HG03354 (cell line): Measurements from ENCODE around the gene EPS15.
"Not testable (repeated sequence)": the region's sequence is repeated elsewhere in the genome, so short reads cannot be mapped to it uniquely, and the experiment has no call there.

Experiments used
- ATAC-seq: cut with Tn5 transposase; IDR thresholded peaks from one replicate; pipeline ENCODE4 v1.9.1; 2021; ENCODE audit warnings: mild to moderate bottlenecking; ENCODE audit not compliant: unreplicated experiment, poor library complexity, severe bottlenecking

The EPS15 gene

GRCh38 chr1:51482881-51483280 lies 36.2 kb downstream of the EPS15 start:
- no peak for ATAC-seq

GRCh38 chr1:51474832-51475620 lies 44.0 kb downstream of the EPS15 start:
- not testable (repeated sequence) for ATAC-seq

- no peak for ATAC-seq
Observed at GRCh38 chr1:51473331-51474115, 45.5 kb downstream of the EPS15 start.

DNA sequence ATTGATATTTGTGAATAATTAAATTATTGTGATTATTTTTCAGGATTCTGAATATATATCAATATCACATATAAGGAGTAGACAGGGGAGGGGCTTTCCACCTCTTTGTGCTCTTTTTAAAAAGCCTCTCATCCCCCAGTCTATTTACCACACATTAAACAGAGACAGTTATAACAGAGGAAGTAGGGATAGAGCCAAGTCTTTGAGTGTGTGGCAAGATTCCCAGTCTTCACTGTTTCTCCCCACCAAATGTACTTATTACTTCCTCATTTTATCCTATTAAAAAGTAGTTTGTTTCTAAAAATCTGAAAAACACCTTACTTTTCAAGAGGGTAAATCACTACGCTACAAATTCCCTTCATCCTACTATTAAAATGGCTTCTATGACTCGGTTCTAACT lies 46.7 kb downstream of the EPS15 start:
- no peak for ATAC-seq

GRCh38 chr1:51469518-51469917 lies 49.5 kb downstream of the EPS15 start:
- ATAC-seq = no peak

- ATAC-seq = no peak
Observed at GRCh38 chr1:51464828-51465227, 54.2 kb downstream of the EPS15 start.

GRCh38 chr1:51463561-51463960 lies 55.5 kb downstream of the EPS15 start:
- no peak for ATAC-seq

DNA sequence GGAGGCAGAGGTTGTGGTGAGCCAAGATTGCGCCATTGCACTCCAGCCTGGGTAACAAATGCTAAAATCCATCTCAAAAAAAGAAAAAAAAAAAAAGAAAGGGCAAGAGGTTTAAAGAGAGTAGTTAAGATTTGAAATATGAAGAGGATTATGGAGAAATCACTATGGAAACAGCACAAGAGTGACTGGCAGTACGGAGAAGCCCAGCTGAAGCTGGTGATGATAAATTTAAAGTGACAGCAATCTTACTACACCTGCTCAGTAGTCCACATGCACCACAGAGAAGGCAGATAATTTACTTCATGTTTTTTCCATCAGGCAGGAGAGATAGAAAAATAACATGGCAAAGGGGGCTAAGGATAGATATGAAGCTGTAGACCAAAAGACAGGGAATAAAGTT lies 56.8 kb downstream of the EPS15 start:
- ATAC-seq = not testable (repeated sequence)

GRCh38 chr1:51454554-51454953 lies 64.5 kb downstream of the EPS15 start:
- ATAC-seq = no peak

GRCh38 chr1:51453010-51453409 lies 66.1 kb downstream of the EPS15 start:
- no peak for ATAC-seq

- ATAC-seq = not testable (repeated sequence)
Observed at GRCh38 chr1:51448844-51449454, 70.1 kb downstream of the EPS15 start.

DNA sequence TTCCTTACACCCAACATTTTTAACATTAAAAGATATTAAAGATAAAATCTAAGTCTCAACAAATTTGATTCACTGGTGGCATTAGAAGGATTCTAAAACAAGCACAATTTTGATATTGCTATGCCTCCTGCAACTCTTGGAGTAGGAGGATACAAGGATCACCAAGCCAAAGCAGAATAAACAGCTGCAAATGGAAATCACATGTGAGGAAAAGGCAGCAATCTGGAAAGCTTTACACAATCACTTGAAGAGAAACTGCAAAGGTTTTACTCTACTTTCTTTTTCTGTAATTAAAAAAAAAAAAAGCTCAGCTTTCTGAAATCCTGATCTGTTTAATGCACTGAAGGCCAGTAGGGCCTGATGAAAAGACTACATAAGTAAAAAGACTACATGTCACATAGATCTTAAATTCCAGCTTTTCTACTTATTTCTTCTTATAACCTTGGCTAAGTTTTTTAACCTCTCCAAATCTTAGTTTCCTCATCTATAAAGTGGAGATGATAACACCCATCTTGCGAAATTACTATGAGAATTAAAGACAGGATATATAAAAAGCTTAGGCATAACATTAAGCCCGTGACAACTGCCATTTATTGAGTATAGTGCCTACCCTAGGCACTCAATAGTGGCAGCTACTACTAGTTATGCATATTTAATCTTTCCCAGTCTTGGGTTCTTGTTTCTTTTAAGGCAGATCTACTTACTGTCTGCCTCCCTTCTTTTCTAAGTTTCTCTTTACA lies 73.5 kb downstream of the EPS15 start:
- ATAC-seq = no peak

DNA sequence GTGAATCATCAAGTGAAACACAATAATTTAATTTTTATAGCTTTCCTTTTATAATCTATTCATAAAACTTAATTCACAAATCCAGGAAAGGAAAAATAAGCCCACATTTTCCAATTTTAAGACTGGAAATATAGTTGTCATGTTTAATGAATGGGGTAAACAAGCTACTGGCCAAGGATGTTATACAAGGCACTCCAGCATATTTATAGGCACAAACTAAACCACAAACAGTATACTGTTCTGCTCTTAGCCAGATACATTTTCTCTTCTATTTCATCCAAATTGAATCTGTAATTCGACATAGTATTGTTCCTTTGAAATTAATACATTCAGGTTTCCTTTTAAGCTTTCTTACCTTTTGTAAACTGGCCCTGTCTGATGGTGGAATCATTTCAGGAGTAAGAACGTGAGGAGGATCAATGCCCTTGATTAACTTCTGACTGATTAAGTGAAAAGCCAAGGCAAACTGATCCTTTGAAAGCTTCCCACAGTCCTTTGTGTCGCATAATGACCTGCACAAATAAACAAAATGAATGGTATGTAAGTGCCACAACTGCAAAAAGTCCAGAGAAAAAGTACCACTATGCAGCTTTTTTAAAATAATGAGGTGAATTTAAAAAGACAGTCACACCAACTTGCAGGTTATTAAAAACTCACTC lies 74.4 kb downstream of the EPS15 start:
- no peak for ATAC-seq

DNA sequence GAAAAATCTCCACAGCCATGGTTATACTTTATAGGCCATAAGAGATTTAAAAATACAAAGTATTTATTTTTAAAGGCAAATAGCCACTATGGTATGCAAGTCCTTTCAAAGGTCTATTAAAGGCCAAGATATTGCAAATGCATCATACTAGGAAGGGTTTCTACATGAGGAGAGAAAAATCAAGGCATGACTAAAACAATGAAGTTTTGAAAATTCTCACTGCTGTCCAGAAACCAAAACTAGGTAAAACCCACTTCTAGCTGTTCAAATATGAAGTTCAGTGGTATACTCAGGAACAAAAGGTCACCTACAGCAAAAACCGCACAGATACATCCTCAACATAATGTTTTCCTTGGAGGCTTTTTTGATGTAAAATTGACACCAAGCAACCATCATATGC lies 75.0 kb downstream of the EPS15 start:
- no peak for ATAC-seq

- ATAC-seq = no peak
Observed at GRCh38 chr1:51443555-51443954, 75.5 kb downstream of the EPS15 start.

DNA sequence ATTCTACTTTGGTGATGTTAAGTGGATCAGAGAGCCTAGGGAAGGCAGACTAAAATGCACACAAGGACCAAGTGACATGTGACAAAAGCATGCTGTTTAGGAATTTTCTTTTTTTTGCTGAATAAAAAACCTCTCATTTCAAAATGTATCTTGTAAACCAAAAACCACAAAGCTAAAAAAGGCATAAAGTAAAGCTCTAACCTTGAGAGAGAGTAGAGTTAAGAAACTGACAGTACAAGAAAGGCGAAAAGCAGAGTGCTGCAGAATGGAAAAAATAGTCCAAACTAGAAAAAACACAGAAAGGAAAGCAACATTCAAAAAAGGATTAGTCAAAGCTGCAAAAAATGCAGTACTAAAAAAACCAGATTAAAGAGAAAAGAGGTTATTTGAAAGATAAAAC lies 76.5 kb downstream of the EPS15 start:
- no peak for ATAC-seq

DNA sequence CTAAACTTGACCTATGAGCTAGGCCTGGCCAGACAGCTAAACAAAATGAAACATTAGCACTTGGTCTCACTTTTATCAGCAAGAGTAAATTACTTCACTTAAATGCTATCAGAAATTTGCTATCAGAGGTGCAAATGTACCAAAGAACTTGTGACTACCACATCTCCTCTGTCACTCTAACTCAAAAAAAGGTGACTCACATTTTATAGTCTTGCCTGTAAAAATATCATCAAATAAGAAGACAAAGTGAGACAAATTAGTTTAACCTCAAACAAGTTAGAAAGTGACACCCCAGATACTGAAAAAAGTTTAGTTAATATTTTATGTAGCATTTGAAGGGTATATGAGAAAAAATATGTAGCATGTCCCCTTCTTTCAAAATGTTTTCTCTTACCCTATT lies 76.9 kb downstream of the EPS15 start:
- ATAC-seq = no peak

- no peak for ATAC-seq
Observed at GRCh38 chr1:51439895-51440294, 79.2 kb downstream of the EPS15 start.

DNA sequence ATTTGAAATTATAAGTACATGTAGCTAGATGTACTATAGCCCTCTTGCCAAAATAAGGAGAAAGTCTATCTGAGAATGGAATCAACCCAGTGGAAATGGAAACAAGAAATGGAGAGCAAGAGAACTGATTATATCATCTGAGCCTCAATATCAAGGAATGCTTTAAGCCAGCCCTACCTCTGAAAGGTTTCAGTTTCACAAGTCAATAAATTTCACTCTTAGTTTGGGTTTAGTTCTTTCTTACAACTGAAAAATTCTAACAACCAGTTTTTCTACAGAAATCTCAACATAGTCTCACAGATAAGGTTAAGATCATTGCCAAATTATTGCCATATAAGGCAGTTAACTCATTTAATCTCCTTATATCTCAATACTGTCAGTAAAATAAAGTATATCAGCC lies 80.0 kb downstream of the EPS15 start:
- no peak for ATAC-seq

DNA sequence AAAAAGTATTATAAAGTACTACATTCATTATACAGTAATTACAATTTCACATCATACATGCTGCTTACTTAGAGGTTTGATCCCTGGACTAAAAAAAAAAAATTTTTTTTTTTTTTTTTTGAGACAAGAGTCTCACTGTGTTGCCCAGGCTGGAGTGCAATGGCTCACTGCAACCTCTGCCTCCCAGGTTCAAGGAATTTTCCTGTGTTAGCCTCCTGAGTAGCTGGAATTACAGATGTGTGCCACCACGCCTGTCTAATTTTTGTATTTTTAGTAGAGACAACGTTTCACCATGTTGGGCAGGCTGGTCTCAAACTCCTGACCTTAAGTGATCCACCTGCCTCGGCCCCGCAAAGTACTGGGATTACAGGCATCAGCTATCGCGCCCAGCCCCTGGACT lies 81.7 kb downstream of the EPS15 start:
- not testable (repeated sequence) for ATAC-seq
